Urothelium cell line (cell line): ENCODE data around the gene SEZ6L.
"Not testable (repeated sequence)": the region's sequence is repeated elsewhere in the genome, so short reads cannot be mapped to it uniquely, and the experiment has no call there.

ENCODE experiments used
- DNase-seq: peaks from one replicate; pipeline ENCODE4 v3.0.0; 2011; ENCODE audit warnings: low spot score, mixed read lengths
- FAIRE-seq: peaks from 2 replicates; lab custom pipeline; 2011; peaks lifted over from hg19 to GRCh38; lab: Jason Lieb, UNC

The SEZ6L gene

GRCh38 chr22:26408562-26409220, 239.4 kb downstream of the SEZ6L start:
- FAIRE-seq = peak; percentile 97
- DNase-seq = not testable (repeated sequence)

GRCh38 chr22:26409719-26410335, 240.6 kb downstream of the SEZ6L start:
- no peak for DNase-seq
- peak; percentile 85 for FAIRE-seq

GRCh38 chr22:26410386-26410785, 241.1 kb downstream of the SEZ6L start:
- FAIRE-seq = no peak

GRCh38 chr22:26414347-26414746, 245.1 kb downstream of the SEZ6L start:
- FAIRE-seq (no peak), DNase-seq (no peak)

More at GRCh38 chr22:26410386-26410785, 241.1 kb downstream of the SEZ6L start:
- no peak for DNase-seq

- DNase-seq (no peak), FAIRE-seq (no peak)
These were observed 247.0 kb downstream of the SEZ6L start for GRCh38 chr22:26416256-26416655.

- FAIRE-seq = peak; percentile 100
These were observed 247.5 kb downstream of the SEZ6L start for GRCh38 chr22:26416670-26417276.

GRCh38 chr22:26417406-26417805, 248.1 kb downstream of the SEZ6L start:
- DNase-seq = peak; percentile 86
- FAIRE-seq = no peak

More at GRCh38 chr22:26416670-26417276, 247.5 kb downstream of the SEZ6L start:
- DNase-seq = peak; percentile 99

- peak; percentile 99 for FAIRE-seq
- DNase-seq = no peak
These were observed 249.4 kb downstream of the SEZ6L start for GRCh38 chr22:26418620-26419019.

GRCh38 chr22:26426924-26427323, 257.7 kb downstream of the SEZ6L start:
- DNase-seq (no peak), FAIRE-seq (no peak)

- DNase-seq = peak; percentile 98
- FAIRE-seq = peak; percentile 99
These were observed 259.5 kb downstream of the SEZ6L start, which contains the start of gene ASPHD2 for GRCh38 chr22:26428515-26429457. Gene ASPHD2 (plus strand): TSS chr22:26429260. CDS start chr22:26433616, 4,356 bp downstream.

GRCh38 chr22:26429458-26430286, 260.4 kb downstream of the SEZ6L start:
- DNase-seq (peak; percentile 62), FAIRE-seq (peak; percentile 98)

- FAIRE-seq (no peak), DNase-seq (no peak)
These were observed 261.3 kb downstream of the SEZ6L start for GRCh38 chr22:26430600-26430999.

GRCh38 chr22:26431261-26431995, 262.2 kb downstream of the SEZ6L start:
- FAIRE-seq (peak; percentile 97), DNase-seq (no peak)

GRCh38 chr22:26432619-26433311, 263.5 kb downstream of the SEZ6L start:
- DNase-seq = no peak

More at GRCh38 chr22:26432619-26433311, 263.5 kb downstream of the SEZ6L start:
- FAIRE-seq = peak; percentile 69
